HG03460 (cell line): Measurements from ENCODE around the gene RABEP2.
A peak's percentile ranks its signal among the peaks of the same experiment; 100 is the strongest.
"Not testable (repeated sequence)": the region's sequence is repeated elsewhere in the genome, so short reads cannot be mapped to it uniquely, and the experiment has no call there.

ENCODE experiments used
- ATAC-seq: cut with Tn5 transposase; IDR thresholded peaks from one replicate; pipeline ENCODE4 v1.9.1; 2021; ENCODE audit not compliant: unreplicated experiment

Gene RABEP2

DNA sequence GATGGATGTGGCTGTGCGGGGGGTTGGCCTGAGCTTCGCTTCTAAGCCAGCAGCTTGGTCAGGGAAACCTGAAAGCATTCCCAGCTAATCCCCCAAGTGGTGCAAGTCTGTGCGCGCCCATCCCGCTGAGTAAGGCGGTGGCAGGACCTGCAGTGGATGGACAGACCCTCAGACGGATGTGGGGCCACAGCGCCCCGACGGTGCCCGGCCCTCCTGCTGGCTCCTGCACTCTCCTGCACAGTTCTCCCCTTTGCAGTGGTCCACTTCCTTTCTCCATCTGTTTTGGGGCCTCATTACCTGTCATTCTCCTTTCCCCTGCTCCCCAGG lies 44.5 kb downstream of the RABEP2 start:
- ATAC-seq: no peak

DNA sequence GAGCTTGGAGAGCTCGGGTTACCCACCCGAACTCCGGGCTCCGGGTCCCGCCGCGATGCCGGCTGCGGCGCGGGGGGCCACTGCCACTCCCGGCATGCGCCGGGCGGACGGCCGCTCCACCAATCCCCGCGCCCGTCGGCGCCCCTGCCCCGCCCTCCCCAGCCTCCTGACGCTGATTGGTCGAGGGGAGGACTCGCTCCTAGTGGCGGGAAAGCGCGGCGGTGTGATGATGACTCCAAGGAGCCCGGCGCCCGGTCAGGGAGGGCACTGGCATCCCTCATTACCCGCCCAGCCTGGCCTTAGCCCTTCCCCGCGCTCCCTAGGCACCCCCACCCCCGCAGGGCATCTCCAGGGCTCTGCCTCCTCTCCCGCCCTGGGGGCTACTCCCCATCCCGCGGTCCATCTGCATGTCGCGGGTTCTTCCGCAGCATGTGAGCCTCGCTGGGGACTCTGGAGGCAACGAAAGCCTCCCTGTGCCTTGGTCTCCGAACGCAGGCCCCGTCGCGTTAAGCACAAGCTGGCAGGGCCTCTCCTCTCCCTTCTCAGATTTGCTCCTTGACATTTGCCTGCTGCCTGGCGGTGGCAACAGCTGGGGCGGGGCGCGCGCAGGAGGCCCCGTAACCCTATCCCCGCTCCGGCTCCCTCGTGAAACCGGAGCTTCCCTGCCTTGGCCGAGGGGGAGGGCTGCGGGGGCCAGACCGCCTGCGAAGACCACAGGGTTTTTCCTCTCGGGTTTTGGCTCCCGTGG lies 45.0 kb downstream of the RABEP2 start:
- peak; percentile 92 for ATAC-seq

DNA sequence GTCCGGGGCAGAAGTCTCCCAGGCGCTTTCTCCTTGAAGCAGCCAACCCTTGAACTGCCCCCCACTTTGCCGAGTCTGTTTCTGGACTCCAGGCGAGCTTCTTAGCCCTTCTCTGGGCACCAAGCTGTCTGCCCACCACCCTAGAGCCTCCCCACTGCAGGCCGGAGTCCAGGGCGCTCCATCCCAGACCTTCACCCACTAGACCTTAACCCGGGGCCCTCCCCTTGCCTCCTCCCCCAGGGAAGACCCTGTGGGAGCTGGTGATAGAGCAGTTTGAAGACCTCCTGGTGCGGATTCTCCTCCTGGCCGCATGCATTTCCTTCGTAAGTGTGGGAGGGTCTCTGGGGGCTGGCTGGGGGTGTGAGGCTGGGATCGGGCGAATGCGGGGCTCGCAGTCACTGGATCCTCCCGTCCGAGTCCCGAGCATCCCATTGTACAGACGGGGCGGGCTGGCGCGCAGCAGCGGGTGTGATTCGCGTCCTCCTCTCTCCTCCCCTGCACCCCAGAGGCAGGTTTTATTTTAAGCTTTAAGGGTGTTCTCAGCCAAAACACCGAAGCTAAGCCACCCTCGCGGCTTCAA lies 45.7 kb downstream of the RABEP2 start:
- ATAC-seq: peak; percentile 31

DNA sequence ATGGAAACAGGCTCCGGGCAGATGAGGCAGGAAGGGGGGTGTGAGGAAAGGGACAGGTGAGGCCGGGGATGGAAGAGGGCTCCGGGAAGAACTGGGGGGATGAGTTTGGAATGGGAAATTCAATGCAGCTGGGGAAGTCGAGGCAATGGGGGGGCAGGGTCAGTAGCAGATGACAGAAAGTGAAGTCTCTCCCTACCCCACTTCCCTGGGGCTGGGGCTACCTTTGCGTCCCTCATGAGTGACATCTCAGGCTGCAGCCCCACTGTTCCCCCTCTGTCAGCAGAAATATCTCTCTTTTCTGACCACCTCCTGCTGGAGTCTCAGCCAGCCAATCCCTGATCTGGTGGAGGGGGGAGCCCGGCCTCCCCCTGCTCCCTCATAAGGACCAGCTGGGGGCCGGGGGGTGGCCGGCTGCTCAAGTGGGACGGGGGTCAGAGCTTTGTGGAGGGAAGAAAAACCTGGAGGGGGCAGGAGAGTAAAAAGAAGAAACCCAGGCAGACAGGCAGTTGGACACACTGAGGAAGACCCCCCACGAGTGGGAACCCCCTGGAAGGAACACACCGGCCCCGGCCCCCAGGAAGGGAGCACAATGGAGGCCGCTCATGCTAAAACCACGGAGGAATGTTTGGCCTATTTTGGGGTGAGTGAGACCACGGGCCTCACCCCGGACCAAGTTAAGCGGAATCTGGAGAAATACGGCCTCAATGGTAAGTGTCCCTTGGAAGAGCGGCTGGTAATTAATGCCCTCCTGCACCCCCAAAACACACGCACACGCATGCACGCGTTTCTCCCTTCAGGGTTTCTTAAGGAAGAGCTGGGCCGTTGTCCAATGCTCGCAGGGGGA lies 46.7 kb downstream of the RABEP2 start, which contains the start of gene ATP2A1:
Gene ATP2A1 (plus strand): TSS at position 406 of the 844 bp plus-strand sequence. CDS start 184 bp downstream, at position 590.
- ATAC-seq: no peak

DNA sequence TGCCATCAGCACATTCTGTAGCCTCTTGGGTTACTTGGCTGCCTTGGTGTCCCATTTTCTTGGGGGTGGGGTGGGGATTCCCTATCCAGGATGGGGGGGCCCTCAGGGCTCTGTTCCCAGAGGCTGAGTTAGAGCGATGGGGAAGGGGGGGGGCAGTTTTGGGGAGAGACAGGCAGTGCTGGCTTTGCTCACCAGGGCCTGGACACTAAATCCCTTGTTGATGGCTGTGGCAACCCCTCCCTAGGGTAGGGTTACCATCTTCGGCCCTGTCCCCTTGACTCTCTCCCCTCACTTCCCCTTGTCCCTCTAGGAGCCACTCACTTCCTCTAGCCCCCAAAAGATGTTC lies 47.4 kb downstream of the RABEP2 start:
- ATAC-seq: no peak

DNA sequence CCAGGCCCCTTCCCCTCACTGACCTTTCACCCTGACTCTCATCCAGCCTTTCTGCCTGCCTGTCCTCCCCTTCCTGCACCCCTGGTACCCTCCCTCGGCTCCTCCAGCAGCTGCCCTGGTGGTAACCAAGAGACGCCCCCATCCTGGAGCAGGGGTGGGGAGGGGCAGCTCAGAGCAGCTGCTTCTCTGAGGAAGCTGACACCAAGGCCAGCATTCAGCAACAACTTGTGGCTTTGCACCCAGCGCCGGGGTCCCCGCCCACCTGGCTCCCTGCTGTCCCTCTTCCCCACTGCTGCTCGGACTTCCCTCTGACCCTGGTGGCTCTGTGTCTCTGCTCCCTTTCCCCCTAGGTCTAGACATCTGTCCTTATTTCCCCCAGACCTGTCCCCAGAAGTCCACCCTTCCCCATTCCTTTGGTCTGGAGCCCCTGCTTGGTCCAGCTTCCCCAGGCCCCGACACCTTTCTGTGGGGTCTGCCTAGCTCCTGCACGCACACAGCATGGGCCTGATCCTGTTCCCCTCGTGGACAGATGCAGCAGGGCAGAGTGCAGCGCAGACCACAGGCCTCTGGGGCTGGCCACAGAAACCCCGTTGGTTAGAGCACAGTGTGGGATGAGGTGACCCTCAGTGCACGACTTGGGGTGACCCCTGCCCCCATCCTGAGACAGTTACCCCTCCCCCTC lies 47.9 kb downstream of the RABEP2 start:
- no peak for ATAC-seq

DNA sequence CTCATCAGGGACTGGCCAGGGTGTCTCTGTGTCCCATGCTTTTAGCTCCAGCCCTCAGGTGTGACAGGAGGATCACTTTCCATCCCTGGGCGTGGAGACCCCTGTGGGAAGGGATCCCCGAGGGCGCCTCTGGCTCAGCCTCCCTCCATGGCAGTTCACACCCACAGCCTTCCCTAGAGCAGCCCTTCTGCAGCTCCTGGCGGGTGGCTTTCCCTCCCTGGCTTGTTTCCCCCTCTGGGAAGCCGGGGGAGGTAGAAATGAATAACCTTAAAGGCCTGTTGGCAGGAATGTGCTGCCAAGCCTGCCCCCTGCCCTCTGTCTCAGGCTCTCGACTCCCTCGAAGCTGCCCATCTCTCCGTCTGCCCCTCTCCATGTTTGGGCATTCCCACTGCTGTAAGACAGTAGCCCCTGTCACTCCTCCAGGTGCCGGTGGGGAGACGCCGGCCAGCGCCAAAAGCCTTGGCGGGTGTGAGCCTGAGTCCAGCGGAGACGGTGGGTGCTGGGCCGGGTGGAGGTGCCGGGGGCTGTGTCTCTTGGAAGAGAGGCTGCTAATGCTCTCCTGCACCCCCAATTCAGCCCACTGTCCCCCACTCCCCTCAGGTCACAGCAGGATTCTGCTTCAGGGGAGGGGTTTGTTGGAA lies 48.9 kb downstream of the RABEP2 start:
- ATAC-seq: no peak

DNA sequence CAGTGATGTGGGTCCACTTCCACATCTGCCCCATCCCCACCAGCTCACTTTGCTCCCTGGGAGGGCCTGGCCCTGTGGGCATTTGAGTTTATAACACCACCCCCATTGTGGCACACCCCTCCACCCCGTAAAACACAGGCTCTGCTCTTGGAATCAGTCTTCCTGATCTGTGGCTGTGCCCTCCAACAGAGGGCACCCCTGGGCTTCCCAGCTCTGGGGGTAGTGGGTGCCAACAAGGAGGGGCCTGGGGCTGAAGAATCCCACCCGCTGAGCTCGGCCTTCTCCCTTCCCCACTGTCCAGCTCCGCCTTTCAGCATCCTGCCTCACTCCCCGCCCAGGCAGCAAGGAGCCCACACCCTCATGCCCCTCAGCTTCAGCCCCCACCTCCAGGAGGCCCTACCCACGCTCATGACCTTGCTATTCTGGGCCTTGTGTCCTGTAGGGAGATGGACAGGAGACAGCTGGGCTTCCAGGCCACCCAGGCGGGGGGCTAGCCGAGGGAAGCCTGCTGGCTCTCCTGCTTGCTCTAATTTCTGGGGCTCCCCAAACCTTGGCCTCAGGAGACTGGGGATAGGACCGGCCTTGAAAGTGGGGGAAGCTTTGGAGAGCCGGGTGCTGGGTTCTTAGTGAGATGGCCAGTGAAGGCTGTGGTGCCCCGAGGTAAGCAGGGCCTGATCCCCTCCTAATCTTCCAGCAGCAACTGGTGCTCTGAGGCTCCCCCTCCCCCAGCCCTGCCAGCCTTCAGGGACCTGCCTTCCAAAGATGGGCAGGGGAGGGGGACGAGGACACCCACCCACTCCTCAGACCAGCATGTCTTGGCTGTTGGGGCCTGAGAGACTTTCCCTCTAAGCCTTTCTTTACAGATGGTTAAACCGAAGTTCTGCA lies 49.7 kb downstream of the RABEP2 start:
- no peak for ATAC-seq

DNA sequence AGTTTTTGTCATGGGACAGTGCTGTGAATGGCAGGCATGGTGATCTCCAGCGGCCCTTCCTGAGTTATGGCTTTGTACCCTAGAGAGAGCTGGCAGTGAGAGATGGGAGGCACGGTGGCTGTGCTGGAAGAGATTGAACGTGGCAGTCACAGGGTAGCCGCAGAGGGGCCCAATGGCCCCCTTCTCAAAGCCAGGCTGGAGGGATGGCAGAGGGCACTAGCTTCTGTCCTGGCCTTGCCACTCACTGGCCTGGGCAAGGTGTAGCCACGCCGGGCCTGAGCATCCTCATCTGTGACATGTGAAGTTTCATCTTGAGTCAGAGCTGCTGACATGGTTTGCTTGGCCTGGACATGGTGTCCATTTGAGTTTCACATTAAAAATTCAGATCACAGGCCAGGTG lies 50.6 kb downstream of the RABEP2 start:
- no peak for ATAC-seq

DNA sequence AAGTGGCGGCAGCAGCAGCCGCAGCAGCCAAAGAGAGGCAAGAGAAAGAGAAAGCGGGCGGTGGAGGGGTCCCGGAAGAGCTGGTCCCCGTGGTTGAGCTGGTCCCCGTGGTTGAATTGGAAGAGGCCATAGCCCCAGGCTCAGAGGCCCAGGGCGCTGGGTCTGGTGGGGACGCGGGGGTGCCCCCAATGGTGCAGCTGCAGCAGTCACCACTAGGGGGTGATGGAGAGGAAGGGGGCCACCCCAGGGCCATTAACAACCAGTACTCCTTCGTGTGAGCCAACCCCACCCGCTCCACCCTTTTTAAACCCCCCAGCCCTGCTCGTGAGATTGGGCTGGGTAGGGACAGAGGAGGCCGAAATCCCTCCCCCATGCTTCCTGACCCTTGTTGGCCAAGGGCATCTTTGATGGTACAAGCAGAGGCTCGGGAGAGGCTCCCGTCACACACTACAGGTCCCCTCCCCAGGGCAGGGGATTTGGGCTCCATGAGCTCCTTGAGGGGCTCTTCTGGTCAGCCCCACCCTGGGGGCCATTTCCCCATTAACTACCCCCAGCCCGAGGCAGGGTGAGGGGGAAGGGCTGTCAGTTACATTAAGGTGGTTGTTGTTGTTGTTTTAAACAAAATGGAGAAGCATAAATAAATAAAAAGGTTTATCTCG lies 51.4 kb downstream of the RABEP2 start:
- no peak for ATAC-seq

DNA sequence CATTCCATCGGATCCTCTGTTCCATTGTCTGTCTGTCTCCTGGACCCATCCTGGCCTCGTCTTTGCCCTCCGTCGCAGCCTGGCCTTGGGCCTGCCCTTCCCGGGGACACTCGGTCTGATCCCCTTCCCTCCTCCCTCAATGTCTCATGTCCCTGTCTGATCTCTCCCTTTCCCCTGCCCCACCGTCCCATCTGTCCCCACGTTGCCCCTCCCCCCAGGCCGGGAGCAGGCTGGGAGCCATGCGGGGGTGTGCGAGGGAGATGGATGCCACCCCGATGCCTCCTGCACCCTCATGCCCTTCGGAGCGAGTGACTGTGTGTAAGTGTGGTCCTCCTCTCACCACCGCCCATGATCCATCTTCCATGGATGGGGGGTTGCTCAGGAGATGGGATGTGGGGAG lies 52.1 kb downstream of the RABEP2 start:
- no peak for ATAC-seq

DNA sequence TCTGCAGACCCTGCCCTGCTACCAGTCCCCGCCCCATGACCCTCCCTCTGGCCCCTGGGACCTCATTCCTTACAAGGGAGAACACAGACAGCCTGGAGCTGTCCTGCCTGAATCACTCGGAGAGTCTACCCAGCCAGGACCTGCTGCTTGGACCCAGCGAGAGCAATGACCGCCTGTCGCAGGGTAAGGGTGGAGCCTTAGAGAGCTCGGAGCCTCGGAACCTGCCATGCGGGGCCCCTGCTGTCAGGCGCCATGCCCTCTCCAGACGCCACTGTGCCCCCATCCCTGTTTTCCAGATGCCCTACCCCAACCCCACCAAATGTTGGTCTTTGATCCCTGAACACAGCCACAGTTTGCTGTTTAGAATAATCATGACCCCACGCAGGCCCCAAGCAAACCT lies 55.8 kb downstream of the RABEP2 start:
- ATAC-seq: no peak

DNA sequence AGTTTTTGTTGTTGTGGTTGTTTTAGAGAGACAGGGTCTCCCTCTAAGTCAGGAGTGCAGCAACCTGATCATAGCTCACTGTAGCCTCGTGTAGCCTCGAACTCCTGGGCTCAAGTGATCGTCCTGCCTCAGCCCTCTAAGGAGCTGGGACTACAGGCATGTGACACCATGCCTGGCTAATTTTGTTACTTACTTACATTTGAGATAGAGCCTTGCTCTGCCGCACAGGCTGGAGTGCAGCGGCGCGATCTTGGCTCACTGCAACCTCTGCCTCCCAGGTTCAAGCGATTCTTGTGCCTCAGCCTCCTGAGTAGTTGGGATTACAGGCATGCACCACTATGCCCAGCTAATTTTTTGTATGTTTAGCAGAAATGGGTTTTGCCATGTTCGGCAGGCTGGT lies 57.4 kb downstream of the RABEP2 start:
- not testable (repeated sequence) for ATAC-seq

DNA sequence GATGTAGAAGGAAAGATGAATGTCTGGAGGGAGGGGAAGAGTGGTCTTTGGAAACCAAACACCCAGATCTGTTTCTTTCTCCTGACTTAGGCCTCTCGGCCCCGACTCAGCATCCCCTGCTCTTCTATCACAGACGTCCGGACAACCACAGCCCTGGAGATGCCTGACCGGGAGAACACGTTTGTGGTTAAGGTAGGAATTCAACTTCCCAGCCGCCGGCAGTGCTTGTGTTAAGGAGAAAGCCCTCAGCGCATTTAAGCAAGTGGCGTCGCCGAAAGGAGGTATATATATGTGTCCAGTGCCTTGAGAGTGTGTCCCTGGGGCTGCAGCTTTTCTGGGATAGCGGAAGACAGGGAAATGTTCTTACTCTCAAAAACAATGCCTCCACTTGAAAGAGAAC lies 57.8 kb downstream of the RABEP2 start:
- no peak for ATAC-seq

DNA sequence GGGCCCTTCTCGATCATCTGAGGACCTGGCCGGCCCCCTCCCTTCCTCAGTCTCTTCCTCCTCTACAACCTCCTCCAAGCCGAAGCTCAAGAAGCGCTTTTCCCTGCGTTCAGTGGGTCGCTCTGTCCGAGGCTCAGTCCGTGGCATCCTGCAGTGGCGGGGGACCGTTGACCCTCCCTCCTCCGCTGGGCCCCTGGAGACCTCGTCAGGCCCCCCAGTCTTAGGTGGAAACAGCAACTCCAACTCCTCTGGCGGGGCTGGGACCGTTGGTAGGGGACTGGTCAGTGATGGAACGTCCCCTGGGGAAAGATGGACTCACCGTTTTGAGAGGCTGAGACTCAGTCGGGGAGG lies 58.6 kb downstream of the RABEP2 start:
- no peak for ATAC-seq

DNA sequence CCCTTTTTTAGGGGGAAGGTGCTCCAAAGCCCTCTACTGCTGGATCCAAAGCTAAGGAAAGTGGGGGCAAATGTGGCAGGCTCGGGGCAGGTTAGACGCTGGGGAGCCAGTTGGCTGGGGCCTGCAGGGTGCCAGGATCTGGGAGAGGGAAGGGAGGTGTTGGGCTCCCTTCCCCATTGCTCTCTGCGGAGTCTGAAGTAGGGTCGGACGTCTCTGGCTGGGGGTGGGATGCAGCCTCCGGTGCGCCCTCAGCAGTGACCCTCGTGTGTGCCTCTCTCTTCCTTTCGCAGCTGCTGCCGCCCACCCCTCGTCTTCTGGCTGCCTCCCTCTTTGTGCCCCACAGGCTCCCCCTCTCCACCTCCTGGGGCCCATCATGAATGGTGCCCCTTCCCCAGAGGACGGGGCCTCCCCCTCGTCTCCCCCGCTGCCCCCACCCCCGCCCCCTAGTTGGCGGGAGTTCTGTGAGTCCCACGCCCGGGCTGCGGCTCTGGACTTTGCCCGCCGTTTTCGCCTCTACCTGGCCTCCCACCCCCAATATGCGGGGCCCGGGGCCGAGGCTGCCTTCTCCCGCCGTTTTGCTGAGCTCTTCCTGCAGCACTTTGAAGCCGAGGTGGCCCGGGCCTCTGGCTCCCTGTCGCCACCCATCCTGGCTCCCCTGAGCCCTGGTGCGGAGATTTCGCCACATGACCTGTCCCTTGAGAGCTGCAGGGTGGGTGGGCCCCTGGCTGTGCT lies 59.1 kb downstream of the RABEP2 start:
- ATAC-seq: no peak

DNA sequence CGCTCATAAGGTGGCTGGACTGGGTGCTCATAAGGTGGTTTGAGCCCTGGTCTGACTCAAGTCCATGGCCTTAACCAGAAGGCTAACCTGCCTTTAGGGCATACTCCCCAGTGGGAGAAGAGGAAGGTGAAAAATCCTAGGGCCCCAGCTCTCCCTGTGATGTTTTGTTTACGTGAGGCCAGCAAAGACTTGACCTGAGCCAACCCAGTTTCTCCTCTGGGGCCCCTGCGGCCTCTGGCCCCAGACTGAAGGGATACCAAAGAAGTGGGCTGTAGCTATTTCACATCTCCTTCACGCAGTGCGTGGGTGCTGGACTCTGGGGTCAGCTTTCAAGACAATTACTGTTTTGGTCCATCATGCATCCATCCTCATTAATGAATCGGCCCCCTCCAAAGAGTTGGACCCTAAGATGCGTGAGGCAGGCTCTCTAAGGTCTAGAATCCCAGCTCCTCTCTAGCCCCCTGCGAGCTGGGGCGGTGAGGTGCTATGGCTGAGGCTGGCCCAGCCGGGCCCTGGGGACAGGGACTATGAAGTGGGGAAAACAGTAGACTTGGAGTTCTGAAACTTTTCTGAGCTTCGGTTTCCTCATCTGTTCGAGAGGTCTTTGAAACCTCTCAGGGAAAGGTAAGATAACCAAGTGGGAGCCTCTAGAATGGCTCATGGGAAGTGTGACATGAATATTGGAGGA lies 59.9 kb downstream of the RABEP2 start:
- ATAC-seq: no peak
